SU-DHL-6 (cell line): ENCODE data around the gene SEMA3C.

ENCODE experiments used
- CTCF ChIP-seq: fragments of 200-600 bp; sonication (generic); IDR thresholded peaks from one replicate; pipeline ENCODE4 v1.5.1; 2017; ENCODE audit warnings: antibody characterized with exemption, mild to moderate bottlenecking, low read length, moderate library complexity; ENCODE audit not compliant: insufficient read depth, poor library complexity, severe bottlenecking
- EZH2phosphoT487 ChIP-seq: fragments of 200-600 bp; sonication (generic), shearing (Covaris generic); conservative IDR thresholded peaks from 2 replicates; pipeline ENCODE4 v1.6.1; 2018; ENCODE audit warnings: mild to moderate bottlenecking, antibody characterized with exemption, low read length, moderate library complexity, mixed read lengths

- TF ChIP-seq CTCF, result no peak
- no peak for TF ChIP-seq EZH2phosphoT487
Measured at GRCh38 chr7:80945976-80946375, 27.1 kb upstream of the SEMA3C start.
